ENCODE results near the gene ITGA5. TPM values are rescaled to one million over a fixed set of nuclear protein-coding genes. Genes with fewer than 3 reads are reported as not detected.

The ITGA5 gene
- total and polyA plus RNA-seq, 2 experiments from 2014 or later, result 7.3 to 23.7 TPM

DNA sequence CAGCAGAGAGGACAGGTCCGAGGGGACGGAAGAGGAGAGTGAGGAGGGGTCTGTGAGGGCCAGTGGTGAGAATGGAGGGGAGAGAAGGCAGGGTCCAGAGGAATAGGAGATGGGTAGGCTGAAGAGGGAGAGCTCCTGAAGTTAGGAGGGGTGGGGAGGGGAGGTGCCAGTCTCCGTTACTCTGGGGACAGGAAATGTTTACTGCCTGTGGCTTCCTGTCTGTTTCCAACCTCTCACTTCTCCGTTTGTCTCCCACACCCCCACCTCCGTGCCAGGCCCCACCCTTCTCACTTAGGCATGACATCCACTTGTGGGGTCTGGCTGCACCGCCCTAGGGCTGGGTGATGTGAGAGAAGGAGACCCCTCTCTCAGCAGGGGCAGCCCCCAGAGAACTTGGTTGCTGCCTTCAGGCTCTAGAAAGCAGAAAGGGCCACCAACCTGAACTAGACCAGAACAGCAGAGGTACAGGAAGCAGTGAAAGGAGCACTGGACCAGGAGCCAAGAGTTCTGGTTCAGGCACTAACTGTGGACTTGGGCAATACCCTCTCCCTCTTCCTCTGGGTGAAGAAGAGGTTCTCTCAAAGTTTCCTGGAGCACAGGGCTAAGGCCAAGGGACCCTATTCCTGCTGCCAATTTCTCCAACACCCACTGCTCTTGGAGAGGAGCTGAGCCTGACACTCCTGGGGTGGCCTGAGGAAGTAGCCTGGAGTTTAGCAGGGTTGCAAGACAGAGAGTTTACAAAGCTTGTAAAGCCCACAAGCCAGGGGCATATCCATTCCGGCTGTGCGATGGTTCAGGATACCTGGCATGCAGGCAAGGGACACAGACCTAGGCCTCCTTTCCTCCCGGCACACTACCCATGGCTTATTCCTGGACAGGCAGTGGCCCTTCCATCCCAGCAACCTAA, 5.5 kb downstream of the ITGA5 start:
- Mint-ChIP-seq H3K4me3 (no peak overlapping the region), H3K36me3 (ENCODE audit: low read depth) (peaks cover 8% of the 10 kb centered on the region; the same call in 2 of the 3 replicates)
- no peak overlapping the region for H3K4me2 ChIP-seq

DNA sequence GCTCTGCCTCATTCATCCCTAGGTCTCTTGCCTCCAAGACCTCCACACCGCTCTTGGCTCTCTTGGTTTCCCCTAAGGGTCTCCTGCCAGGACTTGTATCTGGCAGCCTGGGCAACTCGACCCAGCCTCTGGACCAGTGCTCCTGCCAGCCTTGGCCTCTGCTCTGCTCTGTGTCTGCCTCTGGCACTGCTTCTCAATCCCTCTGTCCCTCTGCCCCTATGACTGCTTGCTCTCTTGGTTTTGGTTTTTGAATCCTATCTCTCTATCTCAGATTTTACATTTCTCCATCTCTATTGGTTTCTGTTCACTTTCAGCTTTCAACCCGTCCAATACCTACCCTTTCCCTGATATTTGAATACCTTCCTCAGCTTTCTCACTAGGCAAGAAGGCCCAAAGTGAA, 6.3 kb downstream of the ITGA5 start:
- Histone ChIP-seq H3K4me2 (no peak overlapping the region), H3K9me2 (ENCODE audit: insufficient read depth) (no peaks in the 10 kb centered on the region), H2AFZ (no peak overlapping the region), H3K27me3 (ENCODE audit: insufficient read depth) (peaks cover 10% of the 10 kb centered on the region), H3K4me3 (no peak overlapping the region), H3K36me3 (ENCODE audit: insufficient read depth) (no peaks in the 10 kb centered on the region; the same call in 1 of the 2 replicates), H3K27ac (ENCODE audit: low read depth) (no peak overlapping the region), H4K20me1 (replicated peaks; ENCODE audit: insufficient read depth) (peaks cover 4% of the 10 kb centered on the region), H3K79me2 (replicated peaks; ENCODE audit: insufficient read depth) (peaks cover 11% of the 10 kb centered on the region), H3K4me1 (ENCODE audit: insufficient read depth) (peaks cover 8% of the 10 kb centered on the region; the same call in 1 of the 2 replicates), H3F3A (replicated peaks; ENCODE audit: low read depth) (no peaks in the 10 kb centered on the region)
- H3K4me1 Mint-ChIP-seq, result peaks cover 27% of the 10 kb centered on the region
- no peak for DNase-seq (ENCODE audit: low spot score)
- H3K36me3 Mint-ChIP-seq (ENCODE audit: low read depth), result peaks cover 13% of the 10 kb centered on the region; the same call in 2 of the 3 replicates
- no peak for ATAC-seq
- no peak overlapping the region; the same call in 2 of the 3 replicates for H3K4me3 Mint-ChIP-seq
- no peak overlapping the region for H3K27ac Mint-ChIP-seq
- H3K27me3 Mint-ChIP-seq (ENCODE audit: insufficient read depth, low read depth, poor library complexity), result peaks cover 13% of the 10 kb centered on the region
- H3K9me3 Mint-ChIP-seq, result peaks cover 3% of the 10 kb centered on the region; the same call in 1 of the 3 replicates
- TF ChIP-seq JUNB (IDR thresholded peaks at IDR 0.05; ENCODE audit: unreplicated experiment) (no peak), CREB1 (CRISPR knock-in tag; IDR thresholded peaks at IDR 0.05; ENCODE audit: low read depth) (no peak), STAT1 (IDR thresholded peaks at IDR 0.05; ENCODE audit: unreplicated experiment) (no peak), NANOG (IDR thresholded peaks at IDR 0.05; ENCODE audit: borderline replicate concordance) (no peak), ZNF331 (CRISPR knock-in tag; IDR thresholded peaks at IDR 0.05; ENCODE audit: low read depth) (no peak)
- TF ChIP-seq, protein P1, sequence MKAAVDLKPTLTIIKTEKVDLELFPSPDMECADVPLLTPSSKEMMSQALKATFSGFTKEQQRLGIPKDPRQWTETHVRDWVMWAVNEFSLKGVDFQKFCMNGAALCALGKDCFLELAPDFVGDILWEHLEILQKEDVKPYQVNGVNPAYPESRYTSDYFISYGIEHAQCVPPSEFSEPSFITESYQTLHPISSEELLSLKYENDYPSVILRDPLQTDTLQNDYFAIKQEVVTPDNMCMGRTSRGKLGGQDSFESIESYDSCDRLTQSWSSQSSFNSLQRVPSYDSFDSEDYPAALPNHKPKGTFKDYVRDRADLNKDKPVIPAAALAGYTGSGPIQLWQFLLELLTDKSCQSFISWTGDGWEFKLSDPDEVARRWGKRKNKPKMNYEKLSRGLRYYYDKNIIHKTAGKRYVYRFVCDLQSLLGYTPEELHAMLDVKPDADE (IDR thresholded peaks at IDR 0.05), result no peak
- TF ChIP-seq, protein P2, sequence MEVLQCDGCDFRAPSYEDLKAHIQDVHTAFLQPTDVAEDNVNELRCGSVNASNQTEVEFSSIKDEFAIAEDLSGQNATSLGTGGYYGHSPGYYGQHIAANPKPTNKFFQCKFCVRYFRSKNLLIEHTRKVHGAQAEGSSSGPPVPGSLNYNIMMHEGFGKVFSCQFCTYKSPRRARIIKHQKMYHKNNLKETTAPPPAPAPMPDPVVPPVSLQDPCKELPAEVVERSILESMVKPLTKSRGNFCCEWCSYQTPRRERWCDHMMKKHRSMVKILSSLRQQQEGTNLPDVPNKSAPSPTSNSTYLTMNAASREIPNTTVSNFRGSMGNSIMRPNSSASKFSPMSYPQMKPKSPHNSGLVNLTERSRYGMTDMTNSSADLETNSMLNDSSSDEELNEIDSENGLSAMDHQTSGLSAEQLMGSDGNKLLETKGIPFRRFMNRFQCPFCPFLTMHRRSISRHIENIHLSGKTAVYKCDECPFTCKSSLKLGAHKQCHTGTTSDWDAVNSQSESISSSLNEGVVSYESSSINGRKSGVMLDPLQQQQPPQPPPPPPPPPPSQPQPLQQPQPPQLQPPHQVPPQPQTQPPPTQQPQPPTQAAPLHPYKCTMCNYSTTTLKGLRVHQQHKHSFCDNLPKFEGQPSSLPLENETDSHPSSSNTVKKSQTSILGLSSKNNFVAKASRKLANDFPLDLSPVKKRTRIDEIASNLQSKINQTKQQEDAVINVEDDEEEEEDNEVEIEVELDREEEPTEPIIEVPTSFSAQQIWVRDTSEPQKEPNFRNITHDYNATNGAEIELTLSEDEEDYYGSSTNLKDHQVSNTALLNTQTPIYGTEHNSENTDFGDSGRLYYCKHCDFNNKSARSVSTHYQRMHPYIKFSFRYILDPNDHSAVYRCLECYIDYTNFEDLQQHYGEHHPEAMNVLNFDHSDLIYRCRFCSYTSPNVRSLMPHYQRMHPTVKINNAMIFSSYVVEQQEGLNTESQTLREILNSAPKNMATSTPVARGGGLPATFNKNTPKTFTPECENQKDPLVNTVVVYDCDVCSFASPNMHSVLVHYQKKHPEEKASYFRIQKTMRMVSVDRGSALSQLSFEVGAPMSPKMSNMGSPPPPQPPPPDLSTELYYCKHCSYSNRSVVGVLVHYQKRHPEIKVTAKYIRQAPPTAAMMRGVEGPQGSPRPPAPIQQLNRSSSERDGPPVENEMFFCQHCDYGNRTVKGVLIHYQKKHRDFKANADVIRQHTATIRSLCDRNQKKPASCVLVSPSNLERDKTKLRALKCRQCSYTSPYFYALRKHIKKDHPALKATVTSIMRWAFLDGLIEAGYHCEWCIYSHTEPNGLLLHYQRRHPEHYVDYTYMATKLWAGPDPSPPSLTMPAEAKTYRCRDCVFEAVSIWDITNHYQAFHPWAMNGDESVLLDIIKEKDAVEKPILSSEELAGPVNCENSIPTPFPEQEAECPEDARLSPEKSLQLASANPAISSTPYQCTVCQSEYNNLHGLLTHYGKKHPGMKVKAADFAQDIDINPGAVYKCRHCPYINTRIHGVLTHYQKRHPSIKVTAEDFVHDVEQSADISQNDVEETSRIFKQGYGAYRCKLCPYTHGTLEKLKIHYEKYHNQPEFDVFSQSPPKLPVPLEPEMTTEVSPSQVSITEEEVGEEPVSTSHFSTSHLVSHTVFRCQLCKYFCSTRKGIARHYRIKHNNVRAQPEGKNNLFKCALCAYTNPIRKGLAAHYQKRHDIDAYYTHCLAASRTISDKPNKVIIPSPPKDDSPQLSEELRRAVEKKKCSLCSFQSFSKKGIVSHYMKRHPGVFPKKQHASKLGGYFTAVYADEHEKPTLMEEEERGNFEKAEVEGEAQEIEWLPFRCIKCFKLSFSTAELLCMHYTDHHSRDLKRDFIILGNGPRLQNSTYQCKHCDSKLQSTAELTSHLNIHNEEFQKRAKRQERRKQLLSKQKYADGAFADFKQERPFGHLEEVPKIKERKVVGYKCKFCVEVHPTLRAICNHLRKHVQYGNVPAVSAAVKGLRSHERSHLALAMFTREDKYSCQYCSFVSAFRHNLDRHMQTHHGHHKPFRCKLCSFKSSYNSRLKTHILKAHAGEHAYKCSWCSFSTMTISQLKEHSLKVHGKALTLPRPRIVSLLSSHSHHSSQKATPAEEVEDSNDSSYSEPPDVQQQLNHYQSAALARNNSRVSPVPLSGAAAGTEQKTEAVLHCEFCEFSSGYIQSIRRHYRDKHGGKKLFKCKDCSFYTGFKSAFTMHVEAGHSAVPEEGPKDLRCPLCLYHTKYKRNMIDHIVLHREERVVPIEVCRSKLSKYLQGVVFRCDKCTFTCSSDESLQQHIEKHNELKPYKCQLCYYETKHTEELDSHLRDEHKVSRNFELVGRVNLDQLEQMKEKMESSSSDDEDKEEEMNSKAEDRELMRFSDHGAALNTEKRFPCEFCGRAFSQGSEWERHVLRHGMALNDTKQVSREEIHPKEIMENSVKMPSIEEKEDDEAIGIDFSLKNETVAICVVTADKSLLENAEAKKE (CRISPR knock-in tag; IDR thresholded peaks at IDR 0.05), result no peak

More for the DNA sequence above, 5.5 kb downstream of the ITGA5 start:
- Mint-ChIP-seq H3K27me3 (ENCODE audit: insufficient read depth, low read depth, poor library complexity) (peaks cover 21% of the 10 kb centered on the region), H3K4me1 (peaks cover 29% of the 10 kb centered on the region), H3K27ac (no peak overlapping the region), H3K9me3 (peaks cover 3% of the 10 kb centered on the region; the same call in 1 of the 3 replicates)
- no peak overlapping the region for H2AFZ ChIP-seq
- H3K4me3 ChIP-seq, result no peak overlapping the region
- no peak overlapping the region for H3K27ac ChIP-seq (ENCODE audit: low read depth)
- H3K9me2 ChIP-seq (ENCODE audit: insufficient read depth), result no peaks in the 10 kb centered on the region
- no peaks in the 10 kb centered on the region for H3F3A ChIP-seq (replicated peaks; ENCODE audit: low read depth)
- peaks cover 15% of the 10 kb centered on the region for H3K27me3 ChIP-seq (ENCODE audit: insufficient read depth)
- TF ChIP-seq, protein P1 (IDR thresholded peaks at IDR 0.05), result no peak
- H3K79me2 ChIP-seq (replicated peaks; ENCODE audit: insufficient read depth), result peaks cover 11% of the 10 kb centered on the region
- H4K20me1 ChIP-seq (replicated peaks; ENCODE audit: insufficient read depth), result peaks cover 4% of the 10 kb centered on the region
- no peak for ATAC-seq
- DNase-seq (ENCODE audit: low spot score), result no peak
- peaks cover 9% of the 10 kb centered on the region; the same call in 1 of the 2 replicates for H3K4me1 ChIP-seq (ENCODE audit: insufficient read depth)
- no peaks in the 10 kb centered on the region for H3K36me3 ChIP-seq (ENCODE audit: insufficient read depth)
